Endothelial cell of umbilical vein (primary cell): Measurements from ENCODE around the gene RIC8B. TPM values are rescaled to one million over a fixed set of nuclear protein-coding genes. Genes with fewer than 3 reads are reported as not detected.

Experiments used
- BruUV-seq: library from RNA; stranded (reverse); fragments of 400-500 nt; replicated peaks from 2 replicates; lab custom pipeline; 2021; lab: Mats Ljungman, UMichigan
- CTCF ChIA-PET: fragments of 300-600, 350-600 bp; sonication (Branson Sonifier 250); formaldehyde crosslinking; loops from one replicate; lab custom pipeline; 2021; ENCODE audit warnings: antibody characterized with exemption, inconsistent platforms; lab: Charles Lee
- POLR2A ChIA-PET: fragments of 300-600, 350-600 bp; sonication (Branson Sonifier 250); formaldehyde crosslinking; loops from one replicate; lab custom pipeline; 2021; ENCODE audit warnings: antibody characterized with exemption, inconsistent platforms; lab: Charles Lee
- DNase-seq: peaks from one replicate; pipeline ENCODE4 v3.0.0-alpha.2; 2011; ENCODE audit warnings: low read depth, low spot score
- FAIRE-seq: peaks from 2 replicates; lab custom pipeline; 2011; peaks lifted over from hg19 to GRCh38; lab: Jason Lieb, UNC
- H2AFZ ChIP-seq: 2 replicates; pipeline ENCODE4 v1.6.0; 2012; ENCODE audit warnings: low read depth, low read length, control low read depth, inconsistent platforms
- H3K27ac ChIP-seq: 2 replicates; pipeline ENCODE4 v1.5.1; 2011; ENCODE audit warnings: low read depth, mild to moderate bottlenecking, control low read depth, low read length, moderate library complexity; ENCODE audit not compliant: insufficient read depth
- H3K27me3 ChIP-seq, 2 experiments: 2 replicates each; pipeline versions ENCODE4 v1.6.0 to v1.6.1; 2011; ENCODE audit warnings: low read length in 2 of 2, mixed read lengths in 1 of 2; ENCODE audit not compliant: control insufficient read depth in 2 of 2, insufficient read depth in 2 of 2
- H3K36me3 ChIP-seq, 2 experiments: 2 replicates in 1 of 2; 3 replicates in 1 of 2; pipeline ENCODE4 v1.5.1; 2011; ENCODE audit warnings: low read length in 2 of 2, mild to moderate bottlenecking in 1 of 2, moderate library complexity in 1 of 2; ENCODE audit not compliant: control insufficient read depth in 2 of 2, insufficient read depth in 2 of 2; ENCODE audit errors: extremely low read depth in 1 of 2
- H3K4me1 ChIP-seq: 3 replicates; pipeline ENCODE4 v1.5.1; 2011; ENCODE audit warnings: mild to moderate bottlenecking, low read length; ENCODE audit not compliant: control insufficient read depth, insufficient read depth; ENCODE audit errors: extremely low read depth
- H3K4me2 ChIP-seq: 2 replicates; pipeline ENCODE4 v1.6.1; 2011; ENCODE audit warnings: low read length, control low read depth, mixed read lengths; ENCODE audit not compliant: insufficient read depth
- H3K4me3 ChIP-seq, 3 experiments: fragments of 200-600 bp in 1 of 3; sonication (generic), shearing (Covaris generic) in 1 of 3; replicated peaks in 1 of 3; 2 replicates each; pipeline ENCODE4 v1.5.1; 2011 to 2016; ENCODE audit warnings: control low read depth in 3 of 3, low read length in 3 of 3, mild to moderate bottlenecking in 2 of 3, inconsistent platforms in 1 of 3, low read depth in 1 of 3, moderate library complexity in 1 of 3; ENCODE audit not compliant: insufficient read depth in 1 of 3
- H3K79me2 ChIP-seq: 2 replicates; pipeline ENCODE4 v1.6.0; 2012; ENCODE audit warnings: low read length, inconsistent platforms; ENCODE audit not compliant: control insufficient read depth, insufficient read depth
- H3K9ac ChIP-seq: replicated peaks from 2 replicates; pipeline ENCODE3; 2011; ENCODE audit warnings: low read length, control low read depth; ENCODE audit not compliant: insufficient read depth; ENCODE audit errors: extremely low read depth
- H3K9me1 ChIP-seq: replicated peaks from 3 replicates; pipeline ENCODE4 v1.6.0; 2011; ENCODE audit warnings: mild to moderate bottlenecking, low read length; ENCODE audit not compliant: control insufficient read depth, insufficient read depth; ENCODE audit errors: extremely low read depth
- H3K9me3 ChIP-seq: replicated peaks from 2 replicates; pipeline ENCODE4 v1.5.1; 2012; ENCODE audit warnings: low read length, inconsistent platforms; ENCODE audit not compliant: control insufficient read depth, insufficient read depth
- H4K20me1 ChIP-seq: replicated peaks from 2 replicates; pipeline ENCODE3; 2011; ENCODE audit warnings: mild to moderate bottlenecking, low read length; ENCODE audit not compliant: control insufficient read depth, insufficient read depth; ENCODE audit errors: extremely low read depth
- FOS ChIP-seq: IDR thresholded peaks from 2 replicates; pipeline ENCODE4 v1.6.1; 2011; ENCODE audit warnings: mild to moderate bottlenecking, low read length, moderate library complexity, borderline replicate concordance; ENCODE audit not compliant: insufficient read depth
- POLR2A ChIP-seq: IDR thresholded peaks from 2 replicates; pipeline ENCODE4 v1.6.1; 2012; ENCODE audit warnings: low read depth, mild to moderate bottlenecking, control low read depth, low read length
- dilution Hi-C: fragments of 300-500 bp; cut with MboI; formaldehyde crosslinking; loops from one replicate; pipeline ENCODE4 v1.15.0; 2019; ENCODE audit warnings: low sequenced_read_pairs; ENCODE audit not compliant: extremely low pct_ligation_motif_present
- intact Hi-C: fragments of 100-400 bp; cut with micrococcal nuclease; formaldehyde crosslinking; loops from one replicate; pipeline ENCODE4 v1.10.0; 2022
- polyA plus RNA-seq, 4 experiments: library from polyadenylated mRNA; depleted of rRNA in 3 of 4; stranded (reverse) in 3 of 4; unstranded in 1 of 4; fragments of >200 nt; gene quantifications; 2 replicates each; pipeline versions ENCODE4 v1.2.1 to v1.2.3, GENCODE V29; 2011 to 2012; ENCODE audit warnings: missing spikeins in 1 of 4
- total RNA-seq: library from RNA; stranded (reverse); gene quantifications from 2 replicates; pipeline ENCODE4 v1.2.3, GENCODE V29; 2021
- TF ChIP-seq, protein P1 (sequence below), 2 donors: IDR thresholded peaks; 1 replicate in 1 of 2; 2 replicates in 1 of 2; pipeline ENCODE4 v1.5.1; 2011; ENCODE audit warnings: low read length in 2 of 2, mild to moderate bottlenecking in 2 of 2, moderate library complexity in 2 of 2, control low read depth in 1 of 2, inconsistent platforms in 1 of 2, low read depth in 1 of 2; ENCODE audit not compliant: insufficient read depth in 1 of 2; ENCODE audit errors: extremely low read depth in 1 of 2

RIC8B gene
- total and polyA plus RNA-seq, 2 donors (not counting 3 experiments of a cell fraction or from before 2014, with no cell fraction given) = 4.1 to 13.7 TPM

DNA sequence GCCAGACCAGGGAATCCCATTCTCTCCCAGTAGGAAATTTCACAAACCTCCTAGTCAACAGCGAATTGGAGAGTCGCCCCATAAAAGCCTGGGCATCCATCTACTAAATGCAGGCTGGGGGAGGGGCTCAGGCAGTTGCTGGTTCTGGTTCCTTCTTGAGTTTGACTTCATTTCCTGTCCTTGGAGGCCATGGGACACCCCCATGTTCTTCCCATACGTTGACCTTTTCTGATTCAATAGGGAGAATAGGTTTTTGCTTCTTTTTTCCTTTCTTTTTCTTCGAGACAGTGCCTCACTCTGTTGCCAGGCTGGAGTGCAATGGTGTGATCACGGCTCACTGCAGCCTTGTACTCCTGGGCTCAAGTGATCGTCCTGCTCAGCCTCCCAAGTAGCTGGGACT is 137.1 kb downstream of the RIC8B start:
- Histone ChIP-seq H3K9me3 (no peaks in the 10 kb centered on the region), H3K9ac (no peak overlapping the region), H3K4me1 (no peaks in the 10 kb centered on the region), H3K27ac (no peak overlapping the region), H3K27me3 (peaks cover 0 to 4% of the 10 kb centered on the region in 2 experiments), H3K36me3 (no peaks in the 10 kb centered on the region), H3K4me2 (no peak overlapping the region), H4K20me1 (no peaks in the 10 kb centered on the region), H3K9me1 (no peaks in the 10 kb centered on the region), H3K4me3 (no peak overlapping the region), H2AFZ (no peak overlapping the region), H3K79me2 (no peaks in the 10 kb centered on the region)
- ChIA-PET CTCF (interaction anchor here (0.6 kb wide), 1 partner anchor 492 kb away, joined by 3 read pairs; no protein-coding TSS in a partner anchor), POLR2A (no interaction called here)
- DNase-seq (no peak), FAIRE-seq (no peak)
- dilution Hi-C loops = no loop called here
- BruUV-seq = no TSS peak
- no peak for TF ChIP-seq POLR2A
- intact Hi-C loops = loop anchor here (10.0 kb wide), 1 partner anchor 327 kb away; the partner anchor contains the start of gene RFX4

DNA sequence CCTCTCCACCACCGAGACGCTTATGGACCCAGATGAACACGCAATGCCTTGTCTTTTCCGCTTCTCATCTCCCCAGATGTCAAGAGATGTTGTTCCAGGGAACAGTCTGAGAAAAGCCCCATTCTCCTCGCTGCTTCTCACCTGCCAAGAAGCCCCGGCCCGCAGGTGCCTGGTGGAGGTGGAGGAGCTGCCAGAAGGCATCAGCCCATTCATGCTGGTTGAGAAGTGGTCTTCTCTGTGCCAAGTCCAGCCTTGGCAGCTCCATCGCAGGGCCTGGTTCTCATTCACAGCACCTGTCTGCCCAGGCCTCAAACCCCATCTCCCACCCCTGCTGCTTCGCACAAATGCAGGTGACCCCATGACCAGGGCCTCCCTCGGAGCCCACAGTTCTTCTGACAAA is 139.0 kb downstream of the RIC8B start:
- intact Hi-C loops (loop anchor here (10.0 kb wide), 1 partner anchor 329 kb away; the partner anchor contains the start of gene RFX4), dilution Hi-C loops (no loop called here)
- no peak overlapping the region for H3K4me2 ChIP-seq
- H3K9ac ChIP-seq = no peak overlapping the region
- H3K4me3 ChIP-seq = no peak overlapping the region
- FAIRE-seq (no peak), DNase-seq (no peak)
- peaks cover 5% of the 10 kb centered on the region for H3K4me1 ChIP-seq
- H4K20me1 ChIP-seq = no peaks in the 10 kb centered on the region
- H2AFZ ChIP-seq = no peak overlapping the region
- TF ChIP-seq, protein P1, sequence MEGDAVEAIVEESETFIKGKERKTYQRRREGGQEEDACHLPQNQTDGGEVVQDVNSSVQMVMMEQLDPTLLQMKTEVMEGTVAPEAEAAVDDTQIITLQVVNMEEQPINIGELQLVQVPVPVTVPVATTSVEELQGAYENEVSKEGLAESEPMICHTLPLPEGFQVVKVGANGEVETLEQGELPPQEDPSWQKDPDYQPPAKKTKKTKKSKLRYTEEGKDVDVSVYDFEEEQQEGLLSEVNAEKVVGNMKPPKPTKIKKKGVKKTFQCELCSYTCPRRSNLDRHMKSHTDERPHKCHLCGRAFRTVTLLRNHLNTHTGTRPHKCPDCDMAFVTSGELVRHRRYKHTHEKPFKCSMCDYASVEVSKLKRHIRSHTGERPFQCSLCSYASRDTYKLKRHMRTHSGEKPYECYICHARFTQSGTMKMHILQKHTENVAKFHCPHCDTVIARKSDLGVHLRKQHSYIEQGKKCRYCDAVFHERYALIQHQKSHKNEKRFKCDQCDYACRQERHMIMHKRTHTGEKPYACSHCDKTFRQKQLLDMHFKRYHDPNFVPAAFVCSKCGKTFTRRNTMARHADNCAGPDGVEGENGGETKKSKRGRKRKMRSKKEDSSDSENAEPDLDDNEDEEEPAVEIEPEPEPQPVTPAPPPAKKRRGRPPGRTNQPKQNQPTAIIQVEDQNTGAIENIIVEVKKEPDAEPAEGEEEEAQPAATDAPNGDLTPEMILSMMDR (IDR thresholded peaks at IDR 0.05; ENCODE audit: extremely low read depth in 1 of 2, insufficient read depth in 1 of 2, low read depth in 1 of 2, low read length in 2 of 2) = no peak
- no peak for TF ChIP-seq FOS
- H3K9me3 ChIP-seq = no peaks in the 10 kb centered on the region
- H3K36me3 ChIP-seq = no peaks in the 10 kb centered on the region
- H3K27ac ChIP-seq = no peak overlapping the region
- ChIA-PET CTCF (interaction anchor here (0.8 kb wide), 1 partner anchor 12 kb away, joined by 3 read pairs; no protein-coding TSS in a partner anchor), POLR2A (no interaction called here)
- peaks cover 0 to 1% of the 10 kb centered on the region in 2 experiments for H3K27me3 ChIP-seq
- no TSS peak for BruUV-seq
- no peaks in the 10 kb centered on the region for H3K79me2 ChIP-seq
- no peaks in the 10 kb centered on the region for H3K9me1 ChIP-seq
